HUDEP-2 (cell line): ENCODE measurements around the gene RFX2.
"Not testable (repeated sequence)": the region's sequence is repeated elsewhere in the genome, so short reads cannot be mapped to it uniquely, and the experiment has no call there.

Source experiments
- DNase-seq, 76 experiments: peaks; one replicate each; lab custom pipeline; 2025; ENCODE audit not compliant: unreplicated experiment in 76 of 76; lab: John Stamatoyannopoulos, UW

Gene RFX2

DNA sequence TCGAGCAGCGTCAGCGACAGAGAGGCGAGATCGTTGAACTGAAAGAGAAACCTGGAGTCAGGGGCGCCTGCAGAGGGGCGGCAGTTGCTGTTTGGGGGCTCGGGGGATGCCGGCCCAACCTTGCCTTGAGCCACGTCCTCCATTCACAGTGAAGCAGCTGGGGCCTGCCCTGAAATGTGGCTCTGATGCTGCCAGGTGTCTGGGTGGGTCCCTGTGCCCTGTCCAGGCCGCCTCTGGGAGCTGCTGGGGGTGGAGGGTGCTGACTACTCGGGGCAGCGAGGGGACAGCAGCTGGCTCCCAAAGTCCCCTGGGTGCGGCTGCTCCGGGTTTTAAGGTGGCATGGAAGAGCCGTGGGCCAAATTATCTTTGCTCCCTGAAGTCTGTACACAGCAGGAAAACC, 114.7 kb downstream of the RFX2 start:
- no peak for DNase-seq

DNA sequence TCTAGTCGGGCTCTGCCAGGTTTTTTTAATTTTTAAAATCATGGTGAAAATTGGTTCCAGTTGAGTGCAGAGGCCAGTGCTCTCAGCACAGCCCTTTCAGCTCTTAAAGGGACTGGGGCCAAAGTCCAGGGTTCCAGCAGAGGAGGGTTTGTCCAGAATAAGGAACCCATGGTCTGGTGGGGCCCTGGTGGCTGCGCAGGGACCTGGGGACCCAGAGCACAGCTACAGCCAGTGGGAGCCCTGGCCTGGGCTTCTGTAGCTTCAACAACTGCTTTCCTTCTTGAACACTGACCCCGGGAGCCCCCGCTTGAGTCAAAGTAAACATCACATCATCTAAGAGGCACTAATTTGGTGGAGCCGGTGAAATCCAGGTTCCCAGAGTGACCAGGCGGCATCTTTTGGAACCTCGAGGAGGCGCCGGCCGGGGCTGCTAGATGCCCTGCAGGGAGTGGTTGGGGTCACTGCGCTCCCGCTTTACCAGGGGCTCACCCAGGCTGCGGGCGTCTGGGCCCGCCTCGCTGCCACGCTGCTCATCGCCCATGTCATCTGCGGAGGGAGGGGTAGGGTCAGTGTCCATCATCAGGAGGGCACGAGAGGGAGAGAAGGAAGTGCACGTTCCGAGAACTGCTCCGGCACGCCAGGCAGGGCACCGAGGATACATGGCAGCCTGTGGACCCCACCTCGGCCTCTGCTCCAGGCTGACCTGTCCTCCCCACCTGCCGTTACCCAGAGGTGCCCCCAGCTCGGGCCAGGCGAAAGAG, 115.7 kb downstream of the RFX2 start:
- no peak for DNase-seq

DNA sequence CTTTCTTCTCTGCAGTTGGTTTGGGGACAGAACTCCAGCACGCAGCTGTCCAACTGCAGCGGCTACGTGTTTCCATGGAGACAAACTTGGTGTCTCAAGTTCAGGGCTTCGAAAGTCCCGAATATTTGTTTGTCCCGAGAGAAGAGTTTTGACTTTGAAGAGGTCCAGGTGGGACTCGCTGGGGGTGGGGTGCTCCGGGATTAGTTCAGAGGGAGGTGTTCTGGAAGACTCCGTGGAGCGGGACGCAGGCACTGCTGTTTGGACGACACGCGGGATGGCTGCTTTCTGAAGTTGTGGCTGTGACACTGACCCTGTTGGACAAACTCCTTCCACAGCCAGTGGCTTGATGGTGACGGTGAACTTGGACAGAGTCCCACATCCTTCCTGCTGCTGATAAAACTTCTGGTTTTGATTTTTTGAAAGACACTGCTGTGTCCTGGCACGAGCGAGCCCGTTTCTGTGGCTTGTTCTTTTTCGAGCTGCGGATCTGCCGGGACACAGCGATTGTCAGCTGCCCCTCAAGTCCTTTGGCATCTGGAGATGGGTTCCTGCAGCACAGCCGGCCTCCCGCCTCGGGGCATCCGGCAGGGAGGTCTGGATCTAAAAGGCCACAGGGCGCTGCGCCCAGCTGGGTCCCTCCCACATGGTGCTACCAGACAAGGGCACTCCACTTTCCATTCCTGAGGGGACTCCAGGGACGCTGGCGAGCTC, 116.5 kb downstream of the RFX2 start:
- DNase-seq, result no peak

DNA sequence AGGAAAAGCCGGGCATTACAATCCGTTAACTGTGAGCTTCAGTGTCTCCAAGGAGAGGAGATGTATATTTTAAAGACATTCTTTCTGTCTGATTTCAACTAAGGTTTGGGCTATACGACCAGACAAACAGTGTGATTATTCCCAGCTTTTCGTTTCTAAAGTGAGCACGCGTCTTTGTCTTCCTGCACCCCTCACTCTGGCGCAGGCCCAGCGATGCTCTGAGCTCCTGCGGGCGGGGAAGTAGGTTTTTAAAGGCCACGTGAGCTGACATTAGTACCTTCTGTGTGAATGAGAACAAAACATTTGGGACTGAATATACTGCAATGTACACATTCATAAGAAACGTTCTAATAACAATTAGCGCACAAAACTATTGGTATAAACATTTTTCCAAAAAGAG, 117.1 kb downstream of the RFX2 start:
- DNase-seq, result no peak

DNA sequence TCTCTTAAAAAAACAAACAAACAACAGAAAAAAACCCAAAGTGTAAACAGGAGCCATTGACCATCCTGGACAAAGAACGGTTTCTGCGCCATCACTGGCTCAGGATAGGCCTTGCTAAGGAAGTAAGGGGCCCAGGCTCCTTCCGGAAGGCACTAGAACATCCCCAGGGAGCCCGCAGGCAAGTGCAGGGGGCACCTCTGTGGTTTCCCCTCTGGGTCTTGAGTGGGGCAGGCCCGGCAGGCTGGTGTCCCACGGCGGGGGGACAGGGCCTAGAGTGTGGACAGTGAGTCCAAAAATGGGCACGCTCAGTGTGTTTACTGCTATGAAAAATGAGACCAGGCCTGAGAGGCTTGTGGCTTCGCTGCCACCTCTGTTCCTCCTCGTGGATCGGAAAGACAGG, 117.5 kb downstream of the RFX2 start:
- no peak for DNase-seq

DNA sequence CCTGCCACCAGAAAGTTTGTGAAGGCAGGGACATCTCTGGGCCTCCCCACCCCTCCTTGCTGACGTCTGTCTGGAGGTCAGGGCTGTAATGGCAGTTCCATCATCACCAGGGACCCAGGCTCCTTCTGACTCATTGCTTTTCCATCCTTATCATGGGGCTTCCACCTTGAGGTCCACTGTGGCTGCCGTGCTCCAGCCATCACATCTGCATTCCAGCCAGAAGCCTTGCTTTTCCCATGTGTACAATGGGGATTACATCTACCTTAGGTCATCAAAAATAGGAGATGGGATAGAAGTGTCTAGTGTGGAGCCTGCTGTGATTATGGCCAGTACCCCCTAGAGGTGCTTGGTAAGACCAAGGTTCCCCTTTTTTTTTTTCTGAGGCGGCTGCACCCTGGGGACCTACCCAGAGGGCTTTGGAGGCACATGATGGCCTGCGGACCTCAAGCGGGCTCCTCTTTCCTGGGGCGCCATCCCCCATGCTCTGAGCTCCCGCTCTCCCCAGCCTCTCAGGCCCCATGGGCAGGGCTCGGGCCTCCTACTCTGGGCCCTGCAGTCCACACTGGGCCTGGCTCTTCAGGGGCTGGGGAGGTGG, 119.0 kb downstream of the RFX2 start:
- DNase-seq, result no peak

DNA sequence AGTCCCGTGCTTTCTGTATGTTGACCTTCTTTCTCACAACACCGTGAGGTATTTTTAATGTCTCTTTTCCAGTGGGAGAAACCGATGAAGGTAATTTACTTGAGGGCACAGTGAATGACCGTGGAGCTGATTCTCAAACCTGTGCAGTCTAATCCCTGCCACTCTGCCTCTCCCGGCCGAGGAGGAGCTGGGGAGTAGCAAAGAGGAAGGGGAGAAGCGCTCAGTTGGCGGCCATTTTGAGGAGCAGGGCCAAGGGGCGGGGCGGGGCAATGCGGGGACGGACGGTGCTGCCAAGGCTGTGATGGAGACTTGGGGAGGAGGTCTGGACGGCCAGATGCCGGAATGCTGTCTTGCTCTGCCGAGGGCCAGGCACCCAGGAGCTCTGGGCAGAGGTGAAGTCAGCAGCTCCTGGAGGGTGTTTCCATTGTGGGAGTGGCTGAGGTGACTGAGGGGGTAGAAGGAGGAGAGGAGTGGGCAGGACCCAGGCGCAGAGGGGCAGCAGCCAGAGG, 120.0 kb downstream of the RFX2 start:
- DNase-seq, result no peak

DNA sequence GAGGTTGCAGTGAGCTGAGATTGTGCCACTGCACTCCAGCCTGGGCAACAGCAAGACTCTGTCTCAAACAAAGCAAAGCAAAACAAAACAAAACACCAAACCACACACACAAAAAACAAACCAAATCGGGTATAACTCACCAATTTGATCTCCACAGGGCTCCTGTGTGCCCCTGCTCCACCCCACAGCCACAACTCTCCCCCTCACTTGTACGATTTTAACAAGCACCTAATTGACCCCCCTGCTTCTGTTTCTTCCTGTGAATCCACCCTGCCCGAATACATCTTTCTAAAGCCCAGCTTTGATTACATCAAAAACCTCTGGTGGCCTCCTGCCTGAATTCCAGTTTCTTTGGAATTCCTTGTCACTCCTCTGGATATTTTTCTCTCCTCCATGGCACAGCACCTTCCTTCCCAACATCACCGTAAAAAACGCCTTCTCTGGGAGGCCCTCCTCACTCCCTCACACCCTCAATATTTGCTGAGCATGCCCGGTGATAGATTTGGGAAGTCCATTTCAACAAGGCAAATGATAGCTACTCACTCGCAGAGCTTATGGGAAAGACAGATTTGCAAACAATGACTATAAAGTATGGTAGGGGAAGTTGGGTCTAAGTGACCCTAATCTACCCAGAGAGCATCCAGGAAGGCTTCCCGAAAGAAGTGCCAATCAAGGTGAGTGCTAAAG, 120.8 kb downstream of the RFX2 start:
- no peak for DNase-seq

DNA sequence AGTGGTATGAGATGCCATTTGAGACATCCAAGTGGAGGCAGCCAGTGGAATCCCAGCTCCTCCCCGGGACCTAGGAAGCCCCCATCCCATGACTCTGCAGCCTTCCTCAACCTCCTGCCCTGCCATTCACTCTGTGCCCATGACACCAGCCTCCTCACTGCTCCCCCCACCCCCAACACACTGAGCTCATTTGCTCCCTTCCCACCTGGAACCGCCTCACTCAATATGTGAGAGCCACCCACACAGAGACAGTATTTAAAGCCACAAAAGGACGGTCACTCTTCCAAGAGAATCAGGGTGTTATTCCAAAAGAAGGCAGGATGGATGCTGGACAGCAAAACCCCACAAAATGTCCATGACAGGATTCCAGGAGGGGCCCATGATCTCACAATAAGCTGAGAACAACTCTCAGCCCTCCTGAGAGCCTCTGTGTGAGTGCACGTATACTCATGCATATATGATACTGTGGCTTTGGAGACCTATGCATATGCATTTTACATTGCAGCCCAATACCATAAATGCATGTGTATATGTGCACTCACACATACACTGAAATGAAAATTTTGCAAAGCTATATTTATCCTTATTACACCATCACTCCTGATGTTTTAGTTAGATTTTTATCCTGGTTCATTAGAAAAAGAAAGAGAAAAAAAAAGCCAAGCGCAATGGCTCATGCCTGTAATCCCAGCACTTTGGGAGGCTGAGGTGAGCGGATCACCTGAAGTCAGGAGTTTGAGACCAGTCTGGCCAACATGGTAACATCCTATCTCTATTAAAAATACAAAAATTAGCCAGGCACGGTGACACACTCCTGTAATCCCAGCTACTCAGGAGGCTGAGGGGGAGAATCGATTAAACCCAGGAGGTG, 121.5 kb downstream of the RFX2 start:
- DNase-seq, result peak in 1 of 76 experiments; percentile 13

DNA sequence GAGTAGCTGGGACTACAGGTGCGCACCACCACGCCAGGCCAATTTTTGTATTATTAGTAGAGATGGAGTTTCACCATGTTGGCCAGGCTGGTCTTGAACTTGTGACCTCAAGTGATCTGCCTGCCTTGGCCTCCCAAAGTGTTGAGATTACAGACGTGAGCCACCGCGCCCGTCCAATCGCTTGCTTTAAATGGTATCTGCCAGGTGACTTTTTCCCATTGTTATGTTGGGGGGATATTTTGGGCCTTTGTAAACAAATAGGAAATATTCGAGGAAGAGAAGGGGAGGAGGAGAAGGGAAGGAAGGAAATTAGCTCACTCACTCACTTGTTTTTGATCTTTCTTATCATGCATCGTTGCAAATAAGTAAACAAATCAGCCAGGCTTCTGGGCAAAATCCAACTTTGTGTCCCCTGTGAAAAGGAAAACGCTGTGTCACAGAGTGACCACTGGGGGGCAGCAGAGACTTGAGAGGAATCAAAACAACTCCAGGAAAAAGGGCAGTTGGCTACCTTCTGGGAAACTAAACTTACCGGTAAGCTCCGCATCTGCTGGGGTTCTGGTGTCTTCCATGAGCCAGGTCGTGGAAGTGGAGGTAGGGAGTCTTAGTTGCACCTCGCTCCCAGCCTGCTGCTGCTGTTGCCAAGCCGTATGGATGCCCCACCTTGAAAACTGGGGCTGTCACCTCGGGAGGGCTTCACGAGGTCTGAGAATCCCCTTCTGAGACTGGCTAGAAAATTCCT, 123.1 kb downstream of the RFX2 start:
- peak in 63 of 76 experiments; percentile 17 to 84 (median 62) for DNase-seq

DNA sequence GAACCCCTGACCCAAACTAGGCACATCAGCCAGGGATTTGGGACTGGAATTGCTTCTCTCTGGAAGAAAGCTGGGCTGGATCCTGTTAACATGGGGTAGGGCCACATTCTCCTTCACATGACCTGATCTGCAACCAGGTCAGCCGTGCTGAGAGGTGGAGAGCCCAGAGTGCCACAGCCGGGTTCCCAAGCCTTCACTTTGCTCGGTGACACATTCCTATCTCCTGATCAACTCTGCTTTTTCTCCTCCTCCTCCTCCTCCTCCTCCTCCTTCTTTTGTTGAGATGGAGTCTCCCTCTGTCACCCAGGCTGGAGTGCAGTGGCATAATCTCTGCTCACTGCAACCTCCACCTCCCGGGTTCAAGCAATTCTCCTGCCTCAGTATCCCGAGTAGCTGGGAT, 124.5 kb downstream of the RFX2 start:
- not testable (repeated sequence) for DNase-seq

DNA sequence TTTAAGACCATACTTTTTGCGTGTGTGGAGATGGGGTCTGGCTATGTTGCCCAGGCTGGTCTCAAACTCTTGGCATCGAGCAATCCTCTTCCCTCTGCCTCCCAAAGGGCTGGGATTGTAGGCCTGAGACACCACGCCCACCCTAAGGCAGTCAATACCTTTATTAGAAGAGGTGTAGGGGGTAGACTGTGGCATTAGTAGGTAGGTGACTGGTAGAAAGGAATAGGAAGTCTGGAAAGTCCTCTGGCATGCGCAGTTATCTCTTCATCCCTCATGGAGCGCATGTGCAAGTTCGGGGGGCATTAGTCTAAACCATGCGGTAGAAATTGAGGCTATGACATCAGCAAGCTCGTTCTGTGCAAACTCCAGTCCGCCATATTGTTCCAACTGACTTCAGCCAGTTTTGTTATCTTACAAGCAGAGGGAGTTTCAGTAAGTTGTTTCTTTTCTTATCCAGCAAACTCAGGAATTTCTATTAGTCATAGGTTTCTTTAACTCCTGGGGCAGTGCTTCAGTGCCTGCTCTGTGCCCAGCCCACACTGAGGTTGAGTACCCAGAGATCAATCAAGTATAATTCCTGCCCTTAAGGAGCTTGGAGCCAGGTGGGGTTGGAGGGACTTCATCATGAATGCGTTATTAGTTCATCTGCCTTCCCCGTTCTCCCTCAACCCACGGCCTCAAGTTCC, 125.1 kb downstream of the RFX2 start:
- peak in 42 of 76 experiments; percentile 14 to 78 (median 34) for DNase-seq

DNA sequence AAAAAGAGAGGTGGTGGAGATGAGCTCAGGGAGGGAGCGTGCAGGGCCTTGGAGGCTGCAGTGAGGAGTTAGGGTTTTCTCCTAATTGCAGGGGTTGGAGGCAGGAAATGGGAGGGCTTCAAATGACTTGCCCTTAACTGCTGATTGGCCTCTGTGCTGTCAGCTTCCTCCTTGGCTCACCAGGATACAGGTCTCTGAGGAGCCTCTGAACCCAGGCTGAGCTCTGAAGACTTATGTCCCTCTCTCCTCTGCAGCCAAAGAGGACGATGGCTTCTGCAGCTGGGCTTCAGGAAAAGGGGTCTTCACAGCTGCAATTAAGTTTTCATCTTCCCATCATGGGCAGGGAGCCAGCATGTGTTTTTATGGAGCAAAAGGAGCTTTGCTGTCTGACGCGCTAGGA, 125.7 kb downstream of the RFX2 start:
- DNase-seq, result no peak

DNA sequence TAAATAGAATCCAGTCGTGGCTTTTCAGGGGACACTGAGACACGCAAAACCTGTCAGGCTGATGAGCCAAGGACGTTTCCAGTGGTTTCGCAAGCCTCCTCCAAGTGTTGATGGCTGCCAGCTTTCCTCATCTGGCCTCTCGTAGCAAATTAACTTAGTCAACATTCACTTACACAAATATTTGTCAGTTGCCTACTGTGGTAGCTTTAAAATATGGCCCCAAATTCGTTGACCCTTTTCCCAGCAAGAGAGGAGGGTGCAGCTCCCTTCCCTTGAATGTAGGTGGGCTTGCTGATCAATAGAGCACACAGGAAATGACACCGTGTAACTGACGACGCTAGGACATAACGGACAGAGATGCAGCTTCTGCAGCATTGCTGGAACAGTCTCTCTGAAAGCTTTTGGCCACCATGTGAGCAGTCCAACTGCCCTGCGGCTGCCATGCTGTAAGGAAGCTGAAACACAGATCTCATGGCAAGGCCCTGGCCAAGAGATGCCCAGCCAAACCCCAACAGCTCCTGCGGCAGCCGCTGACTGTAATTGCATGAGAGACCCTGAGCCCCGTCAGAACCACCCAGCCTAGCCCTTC, 126.8 kb downstream of the RFX2 start:
- no peak for DNase-seq

DNA sequence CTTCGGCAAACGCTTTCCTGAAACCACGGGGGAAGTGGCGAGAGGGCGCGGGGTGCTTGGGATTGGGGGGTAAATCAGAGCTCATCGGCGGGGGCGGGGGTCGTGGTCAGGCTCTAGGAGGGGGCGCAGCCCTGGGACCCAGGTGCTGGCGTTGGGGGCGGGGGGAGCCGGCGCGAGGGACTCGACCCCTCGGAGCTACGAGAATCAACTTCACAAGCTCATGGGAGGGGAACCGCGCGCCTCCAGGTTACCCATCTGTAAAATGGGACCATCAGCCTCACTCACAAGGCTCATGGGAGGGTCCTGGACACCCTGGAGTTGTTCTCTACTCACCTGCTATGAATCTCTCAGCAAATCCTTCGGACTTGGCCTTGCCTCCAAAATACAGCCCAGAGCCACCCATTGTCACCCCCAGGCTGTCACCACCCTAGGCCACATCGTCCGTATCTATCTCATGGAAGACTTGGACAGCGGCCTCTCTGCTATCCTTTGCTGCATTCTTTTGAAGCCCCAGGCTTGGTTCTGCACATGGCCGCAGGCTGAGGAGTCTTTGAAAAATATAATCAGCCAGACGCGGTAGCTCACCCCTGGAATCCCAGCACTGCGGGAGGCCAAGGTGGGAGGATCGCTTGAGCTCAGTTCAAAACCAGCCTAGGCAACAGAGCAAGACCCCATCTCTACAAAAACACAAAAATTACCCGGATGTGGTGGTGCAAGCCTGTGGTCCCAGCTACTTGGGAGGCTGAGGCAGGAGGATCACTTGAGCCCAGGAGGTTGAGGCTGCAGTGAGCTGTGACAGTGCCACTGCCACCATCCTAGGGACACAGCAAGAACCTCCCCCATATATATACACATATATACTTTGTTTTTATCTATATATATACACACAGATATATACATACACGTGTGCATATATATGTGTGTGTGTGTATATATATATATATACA, 131.4 kb downstream of the RFX2 start:
- DNase-seq, result peak in 1 of 76 experiments; percentile 26

DNA sequence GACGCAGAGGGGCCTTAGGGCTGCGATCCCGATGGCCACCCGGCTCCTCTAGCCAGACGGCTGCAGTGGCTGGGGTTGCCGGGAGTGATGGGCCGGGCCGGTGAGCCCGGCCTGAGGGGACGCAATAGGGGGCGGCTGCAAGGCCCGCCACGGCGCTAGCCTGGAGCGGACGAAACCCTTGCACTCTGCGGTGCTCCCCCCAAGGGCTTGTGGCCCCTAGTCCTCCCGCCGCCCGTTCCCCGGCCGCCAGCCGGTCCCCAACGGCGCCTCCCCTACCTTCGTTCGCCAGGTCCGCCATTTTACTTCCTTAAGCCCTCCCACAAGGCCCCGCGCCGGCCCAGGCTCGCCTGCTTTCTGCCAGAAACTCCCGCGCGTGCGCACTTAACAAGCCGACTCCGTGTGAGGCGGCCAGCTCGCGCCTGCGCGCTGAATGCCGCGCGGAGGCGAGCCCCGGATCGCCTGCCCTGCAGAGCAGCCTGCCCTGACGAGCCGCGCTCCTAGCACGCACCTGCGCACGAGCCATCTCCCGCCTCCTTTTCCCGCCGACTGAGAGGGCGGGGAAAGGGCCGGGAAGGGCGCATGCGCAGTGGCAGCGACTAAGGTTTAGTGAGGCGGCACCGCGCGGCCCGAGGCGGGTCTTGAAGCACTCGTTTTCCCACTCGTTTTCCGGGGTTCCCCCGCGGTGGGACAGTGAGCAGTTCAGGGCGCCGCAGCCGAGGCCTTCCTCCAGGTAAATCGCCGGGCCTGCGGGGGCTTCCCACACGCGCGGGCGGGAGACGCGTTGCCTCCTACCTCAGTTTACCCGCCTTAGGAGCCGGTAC, 132.3 kb downstream of the RFX2 start, which contains the start of gene RANBP3:
Gene RANBP3, minus strand, starts transcription at position 356 of the 821 bp plus-strand sequence. Its CDS starts 58 bp downstream, at position 298.
- peak in 75 of 76 experiments; percentile 90 to 100 (median 99) for DNase-seq
